Measurements from ENCODE around the gene CABLES2.
A peak's percentile ranks its signal among the peaks of the same experiment; 100 is the strongest.

The CABLES2 gene

GRCh38 chr20:62359043-62359490 lies 48.0 kb downstream of the CABLES2 start:
- Histone ChIP-seq H3K27ac (peak overlapping the region; percentile 95 to 99), H3K4me3 (peak overlapping the region; percentile 63)
- no peak for TF ChIP-seq CTCF (IDR thresholded peaks at IDR 0.05)
- no peak for DNase-seq (ENCODE audit: low spot score)

- peak overlapping the region; percentile 95 to 99 for H3K27ac ChIP-seq
- peak overlapping the region; percentile 63 for H3K4me3 ChIP-seq
- TF ChIP-seq CTCF (IDR thresholded peaks at IDR 0.05), result no peak
- DNase-seq (ENCODE audit: low spot score), result no peak
Observed at GRCh38 chr20:62358171-62359042, 48.7 kb downstream of the CABLES2 start.

GRCh38 chr20:62357681-62358080 lies 49.4 kb downstream of the CABLES2 start:
- peak overlapping the region; percentile 63 for H3K4me3 ChIP-seq
- DNase-seq (ENCODE audit: low spot score), result no peak
- no peak for TF ChIP-seq CTCF (IDR thresholded peaks at IDR 0.05)
- peak overlapping the region; percentile 95 to 99 for H3K27ac ChIP-seq

GRCh38 chr20:62357187-62357667 lies 49.9 kb downstream of the CABLES2 start:
- Histone ChIP-seq H3K27ac (peak overlapping the region; percentile 95 to 99), H3K4me3 (peak overlapping the region; percentile 63)
- no peak for DNase-seq (ENCODE audit: low spot score)
- TF ChIP-seq CTCF (IDR thresholded peaks at IDR 0.05), result no peak

- no peak for DNase-seq (ENCODE audit: low spot score)
- no peak for TF ChIP-seq CTCF (IDR thresholded peaks at IDR 0.05)
- peak overlapping the region; percentile 63 for H3K4me3 ChIP-seq
- peak overlapping the region; percentile 95 to 99 for H3K27ac ChIP-seq
Observed at GRCh38 chr20:62356589-62357186, 50.4 kb downstream of the CABLES2 start.

- H3K4me3 ChIP-seq, result peak overlapping the region; percentile 63
- TF ChIP-seq CTCF (IDR thresholded peaks at IDR 0.05), result no peak
- DNase-seq (ENCODE audit: low spot score), result no peak
- H3K27ac ChIP-seq, result peak overlapping the region; percentile 95 to 99
Observed at GRCh38 chr20:62355878-62356588, 51.1 kb downstream of the CABLES2 start.

Data from coronary artery (tissue), 2 donors.